H1 (cell line): ENCODE results near the gene SMPDL3B. TPM values are rescaled to one million over a fixed set of nuclear protein-coding genes. Genes with fewer than 3 reads are reported as not detected.

ENCODE experiments used
- CTCF ChIA-PET: fragments of 300-600 bp; sonication (Branson Sonifier 250); formaldehyde crosslinking; loops from one replicate; lab custom pipeline; 2021; ENCODE audit not compliant: partially characterized antibody; lab: Charles Lee
- POLR2A ChIA-PET: fragments of 300-600 bp; sonication (Branson Sonifier 250); formaldehyde crosslinking; loops from one replicate; lab custom pipeline; 2021; ENCODE audit warnings: inconsistent platforms; ENCODE audit not compliant: partially characterized antibody; lab: Charles Lee
- DNase-seq, 2 experiments: peaks; one replicate each; pipeline versions ENCODE4 v3.0.0 to v3.0.0-alpha.2; 2010 to 2022; ENCODE audit warnings: low spot score in 2 of 2, low read depth in 1 of 2, mixed read lengths in 1 of 2
- FAIRE-seq: peaks from 2 replicates; lab custom pipeline; 2011; peaks lifted over from hg19 to GRCh38; lab: Jason Lieb, UNC
- H2AFZ ChIP-seq: 2 replicates; pipeline ENCODE4 v1.8.1; 2012; ENCODE audit warnings: low read length, inconsistent platforms
- H2AK5ac ChIP-seq: 2 replicates; pipeline ENCODE4 v1.6.1; 2013; ENCODE audit warnings: low read depth, low read length
- H2BK120ac ChIP-seq: replicated peaks from 2 replicates; pipeline ENCODE3; 2013; ENCODE audit warnings: low read depth, low read length, inconsistent platforms
- H2BK12ac ChIP-seq: 2 replicates; pipeline ENCODE4 v1.6.1; 2013; ENCODE audit warnings: low read depth, low read length
- H2BK15ac ChIP-seq: 2 replicates; pipeline ENCODE4 v1.6.1; 2013; ENCODE audit warnings: low read length
- H2BK20ac ChIP-seq: 2 replicates; pipeline ENCODE4 v1.6.1; 2013; ENCODE audit warnings: low read length
- H2BK5ac ChIP-seq: 2 replicates; pipeline ENCODE4 v1.6.1; 2013; ENCODE audit warnings: low read depth, low read length
- H3K14ac ChIP-seq: 2 replicates; pipeline ENCODE4 v1.6.1; 2013; ENCODE audit warnings: inconsistent platforms; ENCODE audit not compliant: insufficient read length
- H3K18ac ChIP-seq: 2 replicates; pipeline ENCODE4 v1.6.1; 2013; ENCODE audit warnings: low read length; ENCODE audit errors: extremely low read depth
- H3K23ac ChIP-seq: 2 replicates; pipeline ENCODE4 v1.6.1; 2013; ENCODE audit warnings: inconsistent platforms; ENCODE audit not compliant: insufficient read length
- H3K23me2 ChIP-seq: 2 replicates; pipeline ENCODE4 v1.6.1; 2013; ENCODE audit warnings: low read depth, low read length
- H3K27ac ChIP-seq: 2 replicates; pipeline ENCODE4 v1.6.1; 2011; ENCODE audit warnings: low read depth, low read length, inconsistent platforms
- H3K27me3 ChIP-seq, 4 experiments: replicated peaks in 1 of 4; 1 replicate in 1 of 4; 2 replicates in 3 of 4; pipeline versions ENCODE4 v1.6.1 to v1.8.1; 2011 to 2013; ENCODE audit warnings: low read length in 3 of 4, mild to moderate bottlenecking in 3 of 4, inconsistent platforms in 2 of 4, mixed read lengths in 2 of 4, moderate library complexity in 1 of 4; ENCODE audit not compliant: control insufficient read depth in 3 of 4, insufficient read depth in 3 of 4; ENCODE audit errors: extremely low read depth in 1 of 4
- H3K36me3 ChIP-seq, 4 experiments: 2 replicates each; pipeline versions ENCODE4 v1.6.1 to v1.8.1; 2011 to 2013; ENCODE audit warnings: mild to moderate bottlenecking in 4 of 4, low read length in 3 of 4, moderate library complexity in 2 of 4, control low read depth in 1 of 4, inconsistent platforms in 1 of 4; ENCODE audit not compliant: insufficient read depth in 4 of 4, control insufficient read depth in 2 of 4
- H3K4ac ChIP-seq: replicated peaks from 2 replicates; pipeline ENCODE3; 2013; ENCODE audit warnings: low read length, low read depth, mixed read lengths, inconsistent platforms; ENCODE audit not compliant: insufficient read length
- H3K4me1 ChIP-seq, 4 experiments: replicated peaks in 1 of 4; 1 replicate in 1 of 4; 2 replicates in 3 of 4; pipeline versions ENCODE4 v1.6.1 to v1.8.1; 2011 to 2013; ENCODE audit warnings: low read length in 3 of 4, inconsistent platforms in 2 of 4, mixed read lengths in 1 of 4; ENCODE audit not compliant: insufficient read depth in 4 of 4, control insufficient read depth in 3 of 4
- H3K4me2 ChIP-seq, 2 experiments: 2 replicates each; pipeline versions ENCODE4 v1.6.1 to v1.8.1; 2011 to 2013; ENCODE audit warnings: low read depth in 2 of 2, low read length in 2 of 2, control low read depth in 1 of 2, inconsistent platforms in 1 of 2, mild to moderate bottlenecking in 1 of 2; ENCODE audit not compliant: insufficient read depth in 1 of 2
- H3K4me3 ChIP-seq, 4 experiments: fragments of 200-600, 300-600 bp in 1 of 4; sonication (generic), shearing (Covaris generic), sonication (Bioruptor Twin) in 1 of 4; 2 replicates each; pipeline versions ENCODE4 v1.5.1 to v1.8.1; 2011 to 2016; ENCODE audit warnings: low read length in 4 of 4, low read depth in 3 of 4, control low read depth in 2 of 4, inconsistent platforms in 2 of 4, mild to moderate bottlenecking in 2 of 4, mixed read lengths in 1 of 4, moderate library complexity in 1 of 4; ENCODE audit not compliant: insufficient read depth in 2 of 4; ENCODE audit errors: extremely low read depth in 1 of 4
- H3K56ac ChIP-seq: replicated peaks from 2 replicates; pipeline ENCODE3; 2013; ENCODE audit warnings: low read depth, mild to moderate bottlenecking, mixed read lengths, low read length, inconsistent platforms; ENCODE audit not compliant: insufficient read length
- H3K79me1 ChIP-seq: 2 replicates; pipeline ENCODE4 v1.6.1; 2013; ENCODE audit warnings: low read depth, low read length, control low read depth
- H3K79me2 ChIP-seq, 2 experiments: 2 replicates each; pipeline versions ENCODE4 v1.6.1 to v1.8.1; 2012 to 2013; ENCODE audit warnings: low read length in 2 of 2, mild to moderate bottlenecking in 2 of 2, inconsistent platforms in 1 of 2; ENCODE audit not compliant: insufficient read depth in 2 of 2, control insufficient read depth in 1 of 2
- H3K9ac ChIP-seq, 4 experiments: replicated peaks in 1 of 4; 1 replicate in 1 of 4; 2 replicates in 3 of 4; pipeline versions ENCODE4 v1.6.1 to v1.8.1; 2011 to 2013; ENCODE audit warnings: low read depth in 3 of 4, low read length in 3 of 4, control low read depth in 2 of 4, mild to moderate bottlenecking in 2 of 4, moderate library complexity in 2 of 4, inconsistent platforms in 1 of 4; ENCODE audit errors: extremely low read depth in 1 of 4
- H3K9me3 ChIP-seq, 2 experiments: 2 replicates each; pipeline versions ENCODE4 v1.6.1 to v1.8.1; 2012 to 2013; ENCODE audit warnings: mild to moderate bottlenecking in 2 of 2, moderate library complexity in 2 of 2, control low read depth in 1 of 2, inconsistent platforms in 1 of 2, low read depth in 1 of 2, low read length in 1 of 2, mixed read lengths in 1 of 2; ENCODE audit not compliant: insufficient read depth in 2 of 2
- H4K20me1 ChIP-seq, 2 experiments: replicated peaks in 1 of 2; 2 replicates each; pipeline versions ENCODE3 to v1.8.1; 2011 to 2013; ENCODE audit warnings: inconsistent platforms in 2 of 2, low read length in 2 of 2, mild to moderate bottlenecking in 1 of 2; ENCODE audit not compliant: insufficient read depth in 2 of 2, control insufficient read depth in 1 of 2
- H4K5ac ChIP-seq: 2 replicates; pipeline ENCODE4 v1.6.1; 2013; ENCODE audit warnings: low read length, low read depth, mixed read lengths, inconsistent platforms; ENCODE audit not compliant: insufficient read length
- H4K8ac ChIP-seq: 2 replicates; pipeline ENCODE4 v1.8.0; 2013; ENCODE audit warnings: mild to moderate bottlenecking, moderate library complexity, low read length, inconsistent platforms; ENCODE audit not compliant: insufficient read depth; ENCODE audit errors: extremely low read depth
- H4K91ac ChIP-seq: replicated peaks from 2 replicates; pipeline ENCODE3; 2013; ENCODE audit warnings: low read length, mixed read lengths, inconsistent platforms; ENCODE audit not compliant: insufficient read length
- CTBP2 ChIP-seq: IDR thresholded peaks from 2 replicates; pipeline ENCODE4 v1.7.0; 2011; ENCODE audit warnings: borderline replicate concordance, mild to moderate bottlenecking, moderate library complexity, mixed read lengths, low read length; ENCODE audit not compliant: insufficient read depth, insufficient read length
- HDAC2 ChIP-seq, 2 experiments: fragments of 300-600 bp in 1 of 2; sonication (generic) in 1 of 2; IDR thresholded peaks; 2 replicates each; pipeline ENCODE4 v1.6.1; 2011 to 2012; ENCODE audit warnings: low read depth in 2 of 2, low read length in 2 of 2, mild to moderate bottlenecking in 2 of 2, moderate library complexity in 2 of 2, borderline replicate concordance in 1 of 2, inconsistent platforms in 1 of 2
- KDM5A ChIP-seq: fragments of 200-600 bp; IDR thresholded peaks from 2 replicates; pipeline ENCODE4 v1.7.1; 2012; ENCODE audit warnings: mild to moderate bottlenecking, low read length, inconsistent platforms, mixed read lengths
- NANOG ChIP-seq: IDR thresholded peaks from 2 replicates; pipeline ENCODE4 v1.6.1; 2011; ENCODE audit warnings: low read length, low read depth, mild to moderate bottlenecking, inconsistent platforms; ENCODE audit not compliant: insufficient read depth, poor library complexity, severe bottlenecking
- WGBS, 2 experiments: shearing (Covaris generic) in 1 of 2; methylation state at CpG; one replicate each; pipeline versions ENCODE4 v1.1.6 to v1.1.7; 2013 to 2015; ENCODE audit warnings: low lambda C conversion rate in 2 of 2, mixed read lengths in 2 of 2, inconsistent platforms in 1 of 2, low coverage in 1 of 2, missing lambda C conversion rate in 1 of 2; ENCODE audit not compliant: insufficient replicate concordance in 2 of 2, insufficient coverage in 1 of 2, insufficient read length in 1 of 2; ENCODE audit errors: extremely low coverage in 1 of 2, missing lambda C conversion rate in 1 of 2; 5-methylcytosine and 5-hydroxymethylcytosine counted together
- polyA plus RNA-seq, 7 experiments: library from polyadenylated mRNA; depleted of rRNA in 3 of 7; stranded (reverse) in 5 of 7; unstranded in 2 of 7; fragments of >200 nt in 5 of 7; fragments of 200-250 nt in 2 of 7; gene quantifications; 1 replicate in 5 of 7; 2 replicates in 1 of 7; 4 replicates in 1 of 7; pipeline versions ENCODE4 v1.2.1 to v1.2.3, GENCODE V29; 2011 to 2013; ENCODE audit warnings: missing spikeins in 2 of 7, mixed read lengths in 2 of 7
- total RNA-seq: library from RNA; stranded (reverse); fragmentation: NEBNext Ultra II Directional; extraction: Animal tissue kit (Norgen Biotek cat#: 25700); gene quantifications from 2 replicates; pipeline ENCODE4 v1.2.1, GENCODE V29; 2021

Gene SMPDL3B
- total and polyA plus RNA-seq, 2 of the 8 experiments (the other 6 are each of a cell fraction or from before 2014, with no cell fraction given): 54.7 to 143 TPM

- Histone ChIP-seq H2BK5ac (no peak overlapping the region), H2BK20ac (no peak overlapping the region), H3K36me3 (peaks cover 0 to 14% (median 8%) of the 10 kb centered on the region in 4 experiments; a peak in 4 of 8 replicates), H3K27ac (no peak overlapping the region), H3K9me3 (no peaks in the 10 kb centered on the region), H4K8ac (no peak overlapping the region), H3K4me3 (no peak overlapping the region), H2BK12ac (no peak overlapping the region), H3K9ac (no peak overlapping the region), H4K20me1 (no peaks in the 10 kb centered on the region), H4K5ac (no peak overlapping the region), H3K18ac (no peak overlapping the region), H3K23me2 (no peaks in the 10 kb centered on the region), H4K91ac (no peak overlapping the region), H3K14ac (no peak overlapping the region), H3K56ac (no peak overlapping the region), H3K79me1 (no peaks in the 10 kb centered on the region), H3K23ac (no peak overlapping the region), H3K4ac (no peak overlapping the region), H3K27me3 (no peaks in the 10 kb centered on the region), H2BK120ac (no peak overlapping the region), H3K79me2 (no peaks in the 10 kb centered on the region), H2AK5ac (no peak overlapping the region), H3K4me2 (no peak overlapping the region), H3K4me1 (no peaks in the 10 kb centered on the region), H2BK15ac (no peak overlapping the region), H2AFZ (no peak overlapping the region)
- FAIRE-seq: no peak
- WGBS, 2 experiments: 91% methylated on average over 3 of the region's 3 CpGs; no CpG with 5 or more reads in 1 of the 2 experiments
- CTCF ChIA-PET: interaction anchor here (0.6 to 1.8 kb wide), 5 partner anchors 11 to 214 kb away, joined by 3 to 7 read pairs (median 4); no protein-coding TSS in a partner anchor
- POLR2A ChIA-PET: interaction anchor here (1.7 to 1.8 kb wide), 2 partner anchors 9 to 12 kb away, joined by 3 to 4 read pairs; partner anchors contain the start of gene XKR8
- DNase-seq: no peak
- TF ChIP-seq KDM5A (no peak), HDAC2 (IDR thresholded peaks at IDR 0.05; ENCODE audit: borderline replicate concordance in 1 of 2, low read depth in 2 of 2, low read length in 2 of 2) (no peak), NANOG (no peak), CTBP2 (no peak)
These were observed 33.9 kb downstream of the SMPDL3B start for GRCh38 chr1:27968692-27969091.
